AG10803 (cell line): ENCODE data around the gene ZMYM2.

ENCODE experiments used
- DNase-seq: peaks from one replicate; pipeline ENCODE4 v3.0.0; 2010; ENCODE audit warnings: low read depth
- H3K4me3 ChIP-seq: 2 replicates; pipeline ENCODE4 v1.5.1; 2011; ENCODE audit warnings: mild to moderate bottlenecking, low read length, control low read depth
- TF ChIP-seq, protein P1 (sequence below): conservative IDR thresholded peaks from 2 replicates; pipeline ENCODE4 v1.5.1; 2011; ENCODE audit warnings: mild to moderate bottlenecking, low read length, control low read depth, inconsistent platforms

The ZMYM2 gene

DNA sequence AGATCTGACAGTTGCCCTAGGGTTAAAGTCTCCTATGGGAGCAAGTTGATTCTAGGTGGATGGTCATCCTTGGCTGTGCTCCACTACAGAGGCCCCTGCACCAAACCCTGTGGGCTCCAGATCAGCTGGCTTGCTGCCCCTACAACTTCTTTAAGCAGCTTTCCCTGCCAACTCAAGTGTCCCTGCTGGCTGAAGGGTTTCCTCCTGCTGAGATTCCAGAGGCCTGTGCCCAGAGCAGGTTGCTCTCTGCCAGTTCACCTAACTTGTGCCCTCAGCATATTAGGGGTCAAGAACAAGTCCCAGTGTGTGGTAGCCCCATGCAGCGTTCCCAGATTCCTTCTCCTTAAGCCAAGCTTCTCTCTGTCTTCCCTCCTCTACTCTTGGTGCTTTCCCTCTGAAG lies 85.6 kb downstream of the ZMYM2 start:
- TF ChIP-seq, protein P1, sequence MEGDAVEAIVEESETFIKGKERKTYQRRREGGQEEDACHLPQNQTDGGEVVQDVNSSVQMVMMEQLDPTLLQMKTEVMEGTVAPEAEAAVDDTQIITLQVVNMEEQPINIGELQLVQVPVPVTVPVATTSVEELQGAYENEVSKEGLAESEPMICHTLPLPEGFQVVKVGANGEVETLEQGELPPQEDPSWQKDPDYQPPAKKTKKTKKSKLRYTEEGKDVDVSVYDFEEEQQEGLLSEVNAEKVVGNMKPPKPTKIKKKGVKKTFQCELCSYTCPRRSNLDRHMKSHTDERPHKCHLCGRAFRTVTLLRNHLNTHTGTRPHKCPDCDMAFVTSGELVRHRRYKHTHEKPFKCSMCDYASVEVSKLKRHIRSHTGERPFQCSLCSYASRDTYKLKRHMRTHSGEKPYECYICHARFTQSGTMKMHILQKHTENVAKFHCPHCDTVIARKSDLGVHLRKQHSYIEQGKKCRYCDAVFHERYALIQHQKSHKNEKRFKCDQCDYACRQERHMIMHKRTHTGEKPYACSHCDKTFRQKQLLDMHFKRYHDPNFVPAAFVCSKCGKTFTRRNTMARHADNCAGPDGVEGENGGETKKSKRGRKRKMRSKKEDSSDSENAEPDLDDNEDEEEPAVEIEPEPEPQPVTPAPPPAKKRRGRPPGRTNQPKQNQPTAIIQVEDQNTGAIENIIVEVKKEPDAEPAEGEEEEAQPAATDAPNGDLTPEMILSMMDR: no peak
- no peak overlapping the region for H3K4me3 ChIP-seq
- DNase-seq: no peak

DNA sequence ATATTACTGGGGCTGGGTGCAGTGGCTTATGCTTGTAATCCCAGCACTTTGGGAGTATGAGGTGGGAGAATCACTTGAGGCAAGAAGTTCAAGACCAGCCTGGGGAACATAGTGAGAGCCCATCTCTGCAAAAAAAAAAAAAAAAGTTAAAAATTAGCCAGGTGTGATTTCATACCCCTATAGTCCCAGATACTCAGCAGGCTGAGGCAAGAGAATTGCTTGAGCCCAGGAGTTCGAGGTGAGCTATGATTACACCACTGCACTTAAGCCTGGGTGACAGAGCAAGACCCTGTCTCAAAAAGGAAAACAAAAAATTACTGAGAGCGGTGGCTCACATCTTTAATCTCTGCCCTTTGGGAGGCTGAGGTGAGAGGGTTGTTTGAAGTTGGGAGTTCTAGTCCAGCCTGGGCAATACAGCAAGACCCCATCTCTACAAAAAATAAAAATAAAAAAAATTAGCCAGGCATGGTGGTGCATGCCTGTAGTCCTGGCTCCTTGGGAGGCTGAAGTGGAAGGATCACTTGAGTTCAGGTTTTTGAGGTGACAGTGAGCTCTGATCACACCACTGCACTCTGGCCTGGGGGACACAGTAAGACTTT lies 87.5 kb downstream of the ZMYM2 start:
- DNase-seq: no peak
- TF ChIP-seq, protein P1: no peak
- H3K4me3 ChIP-seq: no peak overlapping the region

DNA sequence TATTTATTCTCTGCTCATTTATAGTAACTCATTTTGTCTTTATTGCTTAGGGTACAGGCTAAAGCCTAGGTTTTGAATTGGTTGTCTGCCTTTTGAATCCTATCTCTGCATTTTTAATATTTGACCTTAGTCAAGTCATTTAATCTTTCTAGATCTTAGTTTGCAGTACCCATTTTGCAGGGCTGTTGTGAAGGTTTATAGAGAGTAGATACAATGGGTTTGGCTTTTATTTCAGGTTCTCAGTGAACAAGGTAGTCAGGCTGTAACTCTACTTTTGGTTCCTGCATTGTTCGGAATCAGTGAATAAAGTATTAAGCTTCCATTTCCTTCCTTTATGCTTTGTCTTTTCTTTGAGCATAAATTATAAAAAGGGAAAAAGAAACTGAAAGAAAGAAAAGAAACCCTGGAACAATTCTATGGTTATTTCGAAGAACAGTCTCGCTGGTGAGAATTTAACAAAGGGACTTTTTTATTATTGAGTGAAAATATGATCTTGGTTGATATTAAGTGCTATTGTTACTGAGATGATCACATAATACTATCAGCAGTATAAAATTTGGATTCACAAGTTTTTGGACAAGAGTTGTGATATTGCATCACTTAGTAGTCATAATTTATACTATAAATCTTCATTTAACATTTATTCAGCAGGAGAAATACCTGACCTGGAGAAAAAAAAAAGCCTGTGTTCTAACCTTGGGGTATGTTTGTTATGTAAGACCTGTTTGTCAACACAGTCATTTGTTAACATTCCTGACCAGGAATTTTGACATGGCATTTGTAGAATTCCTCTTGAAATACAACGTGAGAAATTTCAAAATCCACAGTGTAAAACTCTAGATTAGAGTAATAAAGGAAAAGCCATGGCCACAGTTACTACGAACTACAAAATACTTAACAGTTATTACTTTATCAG lies 91.3 kb downstream of the ZMYM2 start:
- no peak overlapping the region for H3K4me3 ChIP-seq
- TF ChIP-seq, protein P1: no peak
- peak; percentile 31 for DNase-seq

DNA sequence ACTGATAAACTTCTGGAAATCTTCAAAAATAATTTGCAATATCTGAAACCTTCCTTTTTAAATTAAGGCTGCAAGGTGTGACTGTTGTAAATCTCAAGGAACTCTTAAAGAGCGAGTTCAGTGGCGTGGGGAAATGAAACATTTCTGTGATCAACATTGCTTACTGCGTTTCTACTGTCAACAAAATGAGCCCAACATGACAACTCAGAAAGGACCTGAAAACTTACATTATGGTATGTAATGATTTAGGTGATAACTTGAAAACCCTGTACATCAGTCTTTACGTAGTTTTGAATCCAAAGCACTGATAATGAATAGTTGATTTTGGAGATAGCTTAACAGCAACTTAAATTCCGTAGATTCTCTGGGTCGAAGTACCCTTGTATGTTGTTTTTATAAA lies 92.8 kb downstream of the ZMYM2 start:
- no peak for DNase-seq
- TF ChIP-seq, protein P1: no peak
- no peak overlapping the region for H3K4me3 ChIP-seq

DNA sequence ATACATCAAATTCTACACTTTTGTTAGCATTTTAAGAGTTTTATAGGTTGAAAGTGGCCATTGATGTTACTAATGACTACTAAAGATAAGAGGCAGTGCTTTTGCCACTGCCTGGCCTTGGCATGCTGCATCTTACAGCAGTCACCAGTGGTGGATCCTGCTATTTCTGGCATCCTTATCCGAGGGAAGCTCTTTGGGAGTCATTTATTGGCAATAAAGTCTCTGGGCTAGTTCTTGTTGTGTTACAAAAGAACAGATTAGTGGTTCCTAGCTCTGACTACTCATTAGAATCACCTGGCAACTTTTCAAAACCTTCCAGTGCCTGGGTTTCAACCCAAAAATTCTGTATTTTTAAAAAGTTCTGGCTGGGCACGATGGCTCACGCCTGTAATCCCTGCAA lies 94.5 kb downstream of the ZMYM2 start:
- DNase-seq: peak; percentile 8
- no peak overlapping the region for H3K4me3 ChIP-seq
- TF ChIP-seq, protein P1: no peak

DNA sequence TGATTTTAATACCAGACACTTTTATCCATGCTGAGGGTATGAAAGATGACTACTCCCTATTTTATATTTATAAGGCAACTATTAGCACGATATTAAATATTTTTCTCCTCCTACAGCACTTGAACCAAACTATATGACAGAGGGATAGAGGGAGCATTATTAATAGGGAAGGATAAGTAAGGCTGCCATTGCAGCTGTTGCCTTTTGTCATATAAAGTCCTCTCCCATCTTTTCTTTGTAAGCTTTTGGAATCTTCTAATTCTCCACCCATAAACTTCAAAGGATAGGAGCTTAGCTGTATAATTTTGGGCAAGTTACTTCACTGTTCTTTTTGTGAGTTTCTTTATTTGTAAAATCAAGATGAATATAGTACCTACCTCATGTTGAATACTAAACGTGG lies 95.4 kb downstream of the ZMYM2 start:
- no peak overlapping the region for H3K4me3 ChIP-seq

More for the DNA sequence above, 95.4 kb downstream of the ZMYM2 start:
- no peak for DNase-seq
- TF ChIP-seq, protein P1: no peak
